ENCODE data around the gene UBTF.

GRCh38 chr17:44236444-44236991, 17.0 kb upstream of the UBTF start:
- TF ChIP-seq CTCF (IDR thresholded peaks at IDR 0.05; ENCODE audit: low read depth, low read length), result no peak
- no peak for TF ChIP-seq POLR2A (IDR thresholded peaks at IDR 0.05; ENCODE audit: extremely low read depth, insufficient read length)

Data from NB4 (cell line).